SK-N-SH (cell line): Measurements from ENCODE around the gene HSD17B1. TPM values are rescaled to one million over a fixed set of nuclear protein-coding genes. Genes with fewer than 3 reads are reported as not detected.
A peak's percentile ranks its signal among the peaks of the same experiment; 100 is the strongest.

ENCODE experiments used
- CTCF ChIA-PET: fragments of 300-600, 350-600 bp; formaldehyde crosslinking; extraction: SDS; loops from one replicate; lab custom pipeline; 2021; lab: Yijun Ruan, JAX
- POLR2A ChIA-PET: fragments of 350-600 bp; sonication (Branson Sonifier 250); formaldehyde crosslinking; extraction: SDS; loops from one replicate; lab custom pipeline; 2020; ENCODE audit warnings: antibody characterized with exemption, inconsistent platforms; lab: Yijun Ruan, JAX
- DNase-seq: peaks from one replicate; pipeline ENCODE4 v3.0.0; 2012
- H2AFZ ChIP-seq: fragments of 200-600 bp; sonication (generic); 2 replicates; pipeline ENCODE4 v1.8.1; 2016; ENCODE audit warnings: antibody characterized with exemption, mild to moderate bottlenecking, low read depth
- H3F3A ChIP-seq: fragments of 200-600 bp; sonication (generic); replicated peaks from 2 replicates; pipeline ENCODE3; 2016; ENCODE audit warnings: antibody characterized with exemption, mild to moderate bottlenecking; ENCODE audit not compliant: insufficient read depth
- H3K27ac ChIP-seq, 2 experiments: fragments of 200-500 bp in 1 of 2; fragments of 200-600 bp in 1 of 2; sonication (Bioruptor generic) in 1 of 2; sonication (generic), shearing (Covaris generic) in 1 of 2; 2 replicates each; pipeline versions ENCODE4 v1.5.1 to v1.6.1; 2014 to 2016; ENCODE audit warnings: low read depth in 2 of 2, inconsistent platforms in 1 of 2, low read length in 1 of 2, mild to moderate bottlenecking in 1 of 2, mixed read lengths in 1 of 2
- H3K27me3 ChIP-seq: fragments of 200-600 bp; sonication (generic), shearing (Covaris generic); 2 replicates; pipeline ENCODE4 v1.6.1; 2016; ENCODE audit warnings: mixed run types; ENCODE audit not compliant: insufficient read depth
- H3K36me3 ChIP-seq, 2 experiments: fragments of 200-500 bp in 1 of 2; fragments of 200-600 bp in 1 of 2; sonication (Bioruptor generic) in 1 of 2; sonication (generic) in 1 of 2; replicated peaks in 1 of 2; 2 replicates each; pipeline versions ENCODE3 to v1.5.1; 2014 to 2016; ENCODE audit warnings: low read length in 1 of 2, mild to moderate bottlenecking in 1 of 2; ENCODE audit not compliant: insufficient read depth in 2 of 2, control insufficient read depth in 1 of 2
- H3K4me1 ChIP-seq, 2 experiments: fragments of 200-500 bp in 1 of 2; fragments of 200-600 bp in 1 of 2; sonication (Bioruptor generic) in 1 of 2; sonication (generic), shearing (Covaris generic) in 1 of 2; 2 replicates each; pipeline versions ENCODE4 v1.5.1 to v1.6.1; 2014 to 2016; ENCODE audit warnings: low read depth in 1 of 2, low read length in 1 of 2, mixed run types in 1 of 2; ENCODE audit not compliant: insufficient read depth in 2 of 2, control insufficient read depth in 1 of 2
- H3K4me2 ChIP-seq: fragments of 200-600 bp; sonication (generic), shearing (Covaris generic); 2 replicates; pipeline ENCODE4 v1.6.1; 2017; ENCODE audit warnings: mixed run types
- H3K4me3 ChIP-seq, 2 experiments: fragments of 200-500 bp in 1 of 2; fragments of 200-600 bp in 1 of 2; sonication (Bioruptor generic) in 1 of 2; sonication (generic), shearing (Covaris generic) in 1 of 2; 2 replicates each; pipeline versions ENCODE4 v1.5.1 to v1.8.1; 2014 to 2016; ENCODE audit warnings: low read depth in 2 of 2, inconsistent platforms in 1 of 2, low read length in 1 of 2, mild to moderate bottlenecking in 1 of 2, mixed read lengths in 1 of 2, moderate library complexity in 1 of 2
- H3K79me2 ChIP-seq: fragments of 200-600 bp; sonication (generic); 2 replicates; pipeline ENCODE4 v1.8.1; 2017; ENCODE audit warnings: mild to moderate bottlenecking; ENCODE audit not compliant: insufficient read depth
- H3K9ac ChIP-seq: fragments of 200-600 bp; sonication (generic); 2 replicates; pipeline ENCODE4 v1.6.1; 2017; ENCODE audit warnings: mixed run types
- H3K9me2 ChIP-seq: fragments of 200-600 bp; sonication (generic); 2 replicates; pipeline ENCODE4 v1.6.1; 2017; ENCODE audit warnings: mixed run types
- H3K9me3 ChIP-seq: fragments of 200-600 bp; sonication (generic); 2 replicates; pipeline ENCODE4 v1.6.1; 2017; ENCODE audit warnings: mixed run types, mild to moderate bottlenecking, moderate library complexity
- H4K20me1 ChIP-seq: fragments of 200-600 bp; sonication (generic); 2 replicates; pipeline ENCODE4 v1.6.1; 2017; ENCODE audit warnings: mild to moderate bottlenecking, mixed run types; ENCODE audit not compliant: insufficient read depth
- CHD2 ChIP-seq: fragments of 150-350 bp; IDR thresholded peaks from 2 replicates; pipeline ENCODE4 v1.6.1; 2018; ENCODE audit warnings: low read length; ENCODE audit not compliant: partially characterized antibody
- ELF1 ChIP-seq: IDR thresholded peaks from 2 replicates; pipeline ENCODE4 v1.4.0; 2012
- EP300 ChIP-seq, 2 experiments: IDR thresholded peaks; 2 replicates each; pipeline versions ENCODE4 v1.4.0 to v1.6.1; 2012; ENCODE audit warnings: borderline replicate concordance in 1 of 2, low read depth in 1 of 2, low read length in 1 of 2
- GABPA ChIP-seq: IDR thresholded peaks from 2 replicates; pipeline ENCODE4 v1.4.0; 2012; ENCODE audit warnings: low read depth, mild to moderate bottlenecking
- JUND ChIP-seq: IDR thresholded peaks from 2 replicates; pipeline ENCODE4 v1.4.0; 2012
- MEF2A ChIP-seq: IDR thresholded peaks from 2 replicates; pipeline ENCODE4 v1.4.0; 2012; ENCODE audit warnings: low read depth, borderline replicate concordance
- MXI1 ChIP-seq: IDR thresholded peaks from 2 replicates; pipeline ENCODE4 v1.6.1; 2012; ENCODE audit warnings: mild to moderate bottlenecking, low read depth, low read length, improper control_type of control experiment
- NRF1 ChIP-seq: IDR thresholded peaks from 2 replicates; pipeline ENCODE4 v1.6.1; 2012; ENCODE audit warnings: low read depth, mild to moderate bottlenecking, low read length
- RAD21 ChIP-seq: IDR thresholded peaks from 2 replicates; pipeline ENCODE4 v1.6.1; 2012; ENCODE audit warnings: mild to moderate bottlenecking, low read length
- RFX5 ChIP-seq: IDR thresholded peaks from 2 replicates; pipeline ENCODE4 v1.6.1; 2012; ENCODE audit warnings: mild to moderate bottlenecking, improper control_type of control experiment, low read length
- RXRA ChIP-seq: IDR thresholded peaks from 2 replicates; pipeline ENCODE4 v1.4.0; 2012; ENCODE audit warnings: low read depth, mild to moderate bottlenecking, borderline replicate concordance
- SIN3A ChIP-seq: IDR thresholded peaks from 2 replicates; pipeline ENCODE4 v1.6.1; 2012; ENCODE audit warnings: low read depth, mild to moderate bottlenecking, low read length, moderate library complexity, borderline replicate concordance
- SMC3 ChIP-seq: IDR thresholded peaks from 2 replicates; pipeline ENCODE4 v1.6.1; 2012; ENCODE audit warnings: low read depth, low read length, improper control_type of control experiment
- TAF1 ChIP-seq: IDR thresholded peaks from 2 replicates; pipeline ENCODE4 v1.6.1; 2012; ENCODE audit warnings: low read depth, mild to moderate bottlenecking, low read length, moderate library complexity, borderline replicate concordance
- TCF12 ChIP-seq: IDR thresholded peaks from 2 replicates; pipeline ENCODE4 v1.4.0; 2012
- WGBS: methylation state at CpG from one replicate; pipeline ENCODE4 v1.1.6; 2017; ENCODE audit warnings: low lambda C conversion rate; 5-methylcytosine and 5-hydroxymethylcytosine counted together
- polyA plus RNA-seq, 3 experiments: library from polyadenylated mRNA; depleted of rRNA; stranded (reverse); fragments of >200 nt; gene quantifications; 2 replicates each; pipeline ENCODE4 v1.2.3, GENCODE V29; 2012
- TF ChIP-seq, protein P1 (sequence below): fragments of 150-350 bp; IDR thresholded peaks from 2 replicates; pipeline ENCODE4 v1.6.1; 2016; ENCODE audit warnings: mild to moderate bottlenecking, low read depth, low read length
- TF ChIP-seq, protein P2 (sequence below): IDR thresholded peaks from 2 replicates; pipeline ENCODE4 v1.6.1; 2012; ENCODE audit warnings: mild to moderate bottlenecking, low read depth, low read length, moderate library complexity
- TF ChIP-seq, protein P3 (sequence below): fragments of 200-600 bp; sonication (generic); IDR thresholded peaks from 2 replicates; pipeline ENCODE4 v1.6.1; 2017; ENCODE audit warnings: antibody characterized with exemption, mild to moderate bottlenecking, moderate library complexity
- TF ChIP-seq, protein P4 (sequence below): IDR thresholded peaks from 2 replicates; pipeline ENCODE4 v1.4.0; 2012; ENCODE audit warnings: low read depth, borderline replicate concordance

Gene HSD17B1
- polyA plus RNA-seq, 1 of the 3 experiments (the other 2 are of a cell fraction): 1.3 TPM

DNA sequence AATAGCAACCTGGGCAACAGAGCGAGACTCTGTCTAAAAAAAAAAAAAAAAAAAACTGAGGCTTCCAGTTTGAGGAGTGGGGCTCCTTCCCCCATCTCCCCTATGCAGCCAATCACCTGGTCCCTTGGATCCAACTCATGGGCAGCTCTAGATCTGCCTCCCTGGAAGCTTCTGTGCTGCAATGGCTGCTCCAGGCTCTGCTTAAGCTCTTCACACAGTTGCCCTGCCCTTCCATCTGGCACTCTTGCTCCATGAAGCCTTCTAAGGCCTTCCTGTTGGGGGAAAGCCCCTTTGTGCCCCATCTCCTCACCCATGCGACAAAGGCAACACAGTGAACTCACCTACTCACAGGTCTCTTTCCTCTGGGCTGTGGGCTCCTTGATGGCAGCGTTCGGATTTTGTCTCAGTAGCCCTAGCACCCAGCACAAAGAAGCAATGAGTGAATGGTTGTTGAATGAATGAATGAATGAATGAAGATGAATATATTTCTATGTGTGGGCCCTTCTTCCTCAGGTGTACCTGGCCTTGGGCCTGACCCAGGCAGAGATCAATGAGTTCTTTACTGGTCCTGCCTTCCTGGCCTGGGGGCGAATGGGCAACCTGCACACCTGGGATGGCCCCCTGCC, 14.8 kb upstream of the HSD17B1 start:
- peaks cover 12 to 14% of the 10 kb centered on the region in 2 experiments for H3K36me3 ChIP-seq
- no peaks in the 10 kb centered on the region for H3K27me3 ChIP-seq
- ChIA-PET CTCF (interaction anchor here (1.5 kb wide), 1 partner anchor 132 kb away, joined by 4 read pairs; no protein-coding TSS in a partner anchor), POLR2A (interaction anchor here (1.6 to 3.6 kb wide), 2 partner anchors 9 to 16 kb away, joined by 3 to 17 read pairs; no protein-coding TSS in a partner anchor)
- H3K9me2 ChIP-seq: no peaks in the 10 kb centered on the region
- TF ChIP-seq RXRA: no peak
- TF ChIP-seq TCF12: no peak
- TF ChIP-seq, protein P1, sequence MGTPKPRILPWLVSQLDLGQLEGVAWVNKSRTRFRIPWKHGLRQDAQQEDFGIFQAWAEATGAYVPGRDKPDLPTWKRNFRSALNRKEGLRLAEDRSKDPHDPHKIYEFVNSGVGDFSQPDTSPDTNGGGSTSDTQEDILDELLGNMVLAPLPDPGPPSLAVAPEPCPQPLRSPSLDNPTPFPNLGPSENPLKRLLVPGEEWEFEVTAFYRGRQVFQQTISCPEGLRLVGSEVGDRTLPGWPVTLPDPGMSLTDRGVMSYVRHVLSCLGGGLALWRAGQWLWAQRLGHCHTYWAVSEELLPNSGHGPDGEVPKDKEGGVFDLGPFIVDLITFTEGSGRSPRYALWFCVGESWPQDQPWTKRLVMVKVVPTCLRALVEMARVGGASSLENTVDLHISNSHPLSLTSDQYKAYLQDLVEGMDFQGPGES: no peak
- no peak for TF ChIP-seq CHD2
- TF ChIP-seq, protein P2, sequence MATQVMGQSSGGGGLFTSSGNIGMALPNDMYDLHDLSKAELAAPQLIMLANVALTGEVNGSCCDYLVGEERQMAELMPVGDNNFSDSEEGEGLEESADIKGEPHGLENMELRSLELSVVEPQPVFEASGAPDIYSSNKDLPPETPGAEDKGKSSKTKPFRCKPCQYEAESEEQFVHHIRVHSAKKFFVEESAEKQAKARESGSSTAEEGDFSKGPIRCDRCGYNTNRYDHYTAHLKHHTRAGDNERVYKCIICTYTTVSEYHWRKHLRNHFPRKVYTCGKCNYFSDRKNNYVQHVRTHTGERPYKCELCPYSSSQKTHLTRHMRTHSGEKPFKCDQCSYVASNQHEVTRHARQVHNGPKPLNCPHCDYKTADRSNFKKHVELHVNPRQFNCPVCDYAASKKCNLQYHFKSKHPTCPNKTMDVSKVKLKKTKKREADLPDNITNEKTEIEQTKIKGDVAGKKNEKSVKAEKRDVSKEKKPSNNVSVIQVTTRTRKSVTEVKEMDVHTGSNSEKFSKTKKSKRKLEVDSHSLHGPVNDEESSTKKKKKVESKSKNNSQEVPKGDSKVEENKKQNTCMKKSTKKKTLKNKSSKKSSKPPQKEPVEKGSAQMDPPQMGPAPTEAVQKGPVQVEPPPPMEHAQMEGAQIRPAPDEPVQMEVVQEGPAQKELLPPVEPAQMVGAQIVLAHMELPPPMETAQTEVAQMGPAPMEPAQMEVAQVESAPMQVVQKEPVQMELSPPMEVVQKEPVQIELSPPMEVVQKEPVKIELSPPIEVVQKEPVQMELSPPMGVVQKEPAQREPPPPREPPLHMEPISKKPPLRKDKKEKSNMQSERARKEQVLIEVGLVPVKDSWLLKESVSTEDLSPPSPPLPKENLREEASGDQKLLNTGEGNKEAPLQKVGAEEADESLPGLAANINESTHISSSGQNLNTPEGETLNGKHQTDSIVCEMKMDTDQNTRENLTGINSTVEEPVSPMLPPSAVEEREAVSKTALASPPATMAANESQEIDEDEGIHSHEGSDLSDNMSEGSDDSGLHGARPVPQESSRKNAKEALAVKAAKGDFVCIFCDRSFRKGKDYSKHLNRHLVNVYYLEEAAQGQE: no peak
- TF ChIP-seq TAF1: no peak
- no peak for TF ChIP-seq MXI1
- TF ChIP-seq NRF1: no peak
- no peak for TF ChIP-seq MEF2A
- no peak for TF ChIP-seq JUND
- no peak for TF ChIP-seq RAD21
- TF ChIP-seq SIN3A: no peak
- TF ChIP-seq, protein P3, sequence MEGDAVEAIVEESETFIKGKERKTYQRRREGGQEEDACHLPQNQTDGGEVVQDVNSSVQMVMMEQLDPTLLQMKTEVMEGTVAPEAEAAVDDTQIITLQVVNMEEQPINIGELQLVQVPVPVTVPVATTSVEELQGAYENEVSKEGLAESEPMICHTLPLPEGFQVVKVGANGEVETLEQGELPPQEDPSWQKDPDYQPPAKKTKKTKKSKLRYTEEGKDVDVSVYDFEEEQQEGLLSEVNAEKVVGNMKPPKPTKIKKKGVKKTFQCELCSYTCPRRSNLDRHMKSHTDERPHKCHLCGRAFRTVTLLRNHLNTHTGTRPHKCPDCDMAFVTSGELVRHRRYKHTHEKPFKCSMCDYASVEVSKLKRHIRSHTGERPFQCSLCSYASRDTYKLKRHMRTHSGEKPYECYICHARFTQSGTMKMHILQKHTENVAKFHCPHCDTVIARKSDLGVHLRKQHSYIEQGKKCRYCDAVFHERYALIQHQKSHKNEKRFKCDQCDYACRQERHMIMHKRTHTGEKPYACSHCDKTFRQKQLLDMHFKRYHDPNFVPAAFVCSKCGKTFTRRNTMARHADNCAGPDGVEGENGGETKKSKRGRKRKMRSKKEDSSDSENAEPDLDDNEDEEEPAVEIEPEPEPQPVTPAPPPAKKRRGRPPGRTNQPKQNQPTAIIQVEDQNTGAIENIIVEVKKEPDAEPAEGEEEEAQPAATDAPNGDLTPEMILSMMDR: no peak
- TF ChIP-seq RFX5: no peak
- no peak for TF ChIP-seq GABPA
- no peak for TF ChIP-seq EP300 (IDR thresholded peaks at IDR 0.05; ENCODE audit: borderline replicate concordance in 1 of 2, low read depth in 1 of 2, low read length in 1 of 2)
- TF ChIP-seq SMC3: no peak
- TF ChIP-seq, protein P4, sequence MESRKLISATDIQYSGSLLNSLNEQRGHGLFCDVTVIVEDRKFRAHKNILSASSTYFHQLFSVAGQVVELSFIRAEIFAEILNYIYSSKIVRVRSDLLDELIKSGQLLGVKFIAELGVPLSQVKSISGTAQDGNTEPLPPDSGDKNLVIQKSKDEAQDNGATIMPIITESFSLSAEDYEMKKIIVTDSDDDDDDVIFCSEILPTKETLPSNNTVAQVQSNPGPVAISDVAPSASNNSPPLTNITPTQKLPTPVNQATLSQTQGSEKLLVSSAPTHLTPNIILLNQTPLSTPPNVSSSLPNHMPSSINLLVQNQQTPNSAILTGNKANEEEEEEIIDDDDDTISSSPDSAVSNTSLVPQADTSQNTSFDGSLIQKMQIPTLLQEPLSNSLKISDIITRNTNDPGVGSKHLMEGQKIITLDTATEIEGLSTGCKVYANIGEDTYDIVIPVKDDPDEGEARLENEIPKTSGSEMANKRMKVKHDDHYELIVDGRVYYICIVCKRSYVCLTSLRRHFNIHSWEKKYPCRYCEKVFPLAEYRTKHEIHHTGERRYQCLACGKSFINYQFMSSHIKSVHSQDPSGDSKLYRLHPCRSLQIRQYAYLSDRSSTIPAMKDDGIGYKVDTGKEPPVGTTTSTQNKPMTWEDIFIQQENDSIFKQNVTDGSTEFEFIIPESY: no peak
- TF ChIP-seq ELF1: no peak
- WGBS: 100% methylated on average over 5 of the region's 5 CpGs
- 0 out of 2 replicates have a peak, but pooled peaks cover 4% of the 10 kb centered on the region for H4K20me1 ChIP-seq
- no peak overlapping the region for H3K9ac ChIP-seq
- H3K27ac ChIP-seq: no peak overlapping the region
- H3K4me3 ChIP-seq: no peak overlapping the region
- peaks cover 22% of the 10 kb centered on the region for H3K79me2 ChIP-seq
- H2AFZ ChIP-seq: no peak overlapping the region
- H3F3A ChIP-seq: peaks cover 19% of the 10 kb centered on the region
- no peaks in the 10 kb centered on the region for H3K9me3 ChIP-seq
- H3K4me2 ChIP-seq: peak overlapping the region; percentile 100; the same call in 1 of the 2 replicates
- DNase-seq: no peak
- H3K4me1 ChIP-seq: peaks cover 4 to 16% of the 10 kb centered on the region in 2 experiments; a peak in 3 of 4 replicates
